Calu3 (cell line): ENCODE results near the gene CAPSL. TPM values are rescaled to one million over a fixed set of nuclear protein-coding genes. Genes with fewer than 3 reads are reported as not detected.

ENCODE experiments used
- BruUV-seq: library from RNA; stranded (reverse); fragments of 400-500 nt; replicated peaks from 2 replicates; lab custom pipeline; 2021; lab: Mats Ljungman, UMichigan
- CTCF ChIA-PET: fragments of 300-600 bp; sonication (Branson Sonifier 250); formaldehyde crosslinking; loops from one replicate; lab custom pipeline; 2022; ENCODE audit warnings: antibody characterized with exemption; lab: Charles Lee
- DNase-seq: peaks from one replicate; pipeline ENCODE4 v3.0.0; 2022
- H3K27ac Mint-ChIP-seq: one replicate; pipeline ENCODE4 v1.8.0; 2022; ENCODE audit warnings: mixed read lengths; ENCODE audit not compliant: unreplicated experiment
- H3K27me3 Mint-ChIP-seq: one replicate; pipeline ENCODE4 v1.8.0; 2022; ENCODE audit warnings: mixed read lengths; ENCODE audit not compliant: unreplicated experiment
- H3K36me3 Mint-ChIP-seq: one replicate; pipeline ENCODE4 v1.8.0; 2022; ENCODE audit warnings: mild to moderate bottlenecking, moderate library complexity, mixed read lengths; ENCODE audit not compliant: insufficient read depth, unreplicated experiment
- H3K4me1 Mint-ChIP-seq: one replicate; pipeline ENCODE4 v1.8.0; 2022; ENCODE audit warnings: mild to moderate bottlenecking, low read depth, mixed read lengths; ENCODE audit not compliant: unreplicated experiment
- H3K4me3 Mint-ChIP-seq: one replicate; pipeline ENCODE4 v1.8.0; 2022; ENCODE audit warnings: mild to moderate bottlenecking, low read depth, moderate library complexity, mixed read lengths; ENCODE audit not compliant: unreplicated experiment
- H3K9me3 Mint-ChIP-seq: one replicate; pipeline ENCODE4 v1.8.0; 2022; ENCODE audit warnings: low read depth, mixed read lengths; ENCODE audit not compliant: unreplicated experiment
- intact Hi-C: fragments of 100-400 bp; cut with micrococcal nuclease; formaldehyde crosslinking; loops from one replicate; pipeline ENCODE4 v1.10.0; 2022; ENCODE audit not compliant: unreplicated experiment
- total RNA-seq: library from RNA; stranded (reverse); gene quantifications from 2 replicates; pipeline ENCODE4 v1.2.3, GENCODE V29; 2022
- TF ChIP-seq, protein P1 (sequence below): fragments of 200-600 bp; IDR thresholded peaks from one replicate; pipeline ENCODE4 v1.8.0; 2022; ENCODE audit warnings: antibody characterized with exemption; ENCODE audit not compliant: unreplicated experiment

Gene CAPSL
- total RNA-seq, 1 experiment from 2014 or later = not detected

DNA sequence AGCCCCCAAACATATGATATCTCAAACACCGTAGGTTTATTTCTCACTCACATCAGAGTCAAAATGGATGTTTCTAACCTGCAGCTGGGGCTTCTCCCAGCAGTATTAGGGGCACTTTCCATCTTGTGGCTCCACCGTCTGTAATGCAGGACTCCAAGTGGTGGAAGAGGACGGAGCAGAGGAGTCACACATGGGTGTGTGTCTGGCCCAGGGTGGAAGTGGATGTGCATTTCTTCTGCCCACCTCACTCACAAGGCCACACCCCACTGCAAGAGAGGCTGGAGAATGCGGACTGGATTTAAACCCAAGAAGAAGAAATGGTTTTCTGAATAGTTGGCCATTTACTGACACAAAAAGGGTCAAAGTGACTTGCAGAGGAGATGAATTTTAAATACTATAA, 67.8 kb downstream of the CAPSL start:
- BruUV-seq = no TSS peak
- intact Hi-C loops = no loop called here
- H3K4me3 Mint-ChIP-seq = no peak overlapping the region
- TF ChIP-seq, protein P1, sequence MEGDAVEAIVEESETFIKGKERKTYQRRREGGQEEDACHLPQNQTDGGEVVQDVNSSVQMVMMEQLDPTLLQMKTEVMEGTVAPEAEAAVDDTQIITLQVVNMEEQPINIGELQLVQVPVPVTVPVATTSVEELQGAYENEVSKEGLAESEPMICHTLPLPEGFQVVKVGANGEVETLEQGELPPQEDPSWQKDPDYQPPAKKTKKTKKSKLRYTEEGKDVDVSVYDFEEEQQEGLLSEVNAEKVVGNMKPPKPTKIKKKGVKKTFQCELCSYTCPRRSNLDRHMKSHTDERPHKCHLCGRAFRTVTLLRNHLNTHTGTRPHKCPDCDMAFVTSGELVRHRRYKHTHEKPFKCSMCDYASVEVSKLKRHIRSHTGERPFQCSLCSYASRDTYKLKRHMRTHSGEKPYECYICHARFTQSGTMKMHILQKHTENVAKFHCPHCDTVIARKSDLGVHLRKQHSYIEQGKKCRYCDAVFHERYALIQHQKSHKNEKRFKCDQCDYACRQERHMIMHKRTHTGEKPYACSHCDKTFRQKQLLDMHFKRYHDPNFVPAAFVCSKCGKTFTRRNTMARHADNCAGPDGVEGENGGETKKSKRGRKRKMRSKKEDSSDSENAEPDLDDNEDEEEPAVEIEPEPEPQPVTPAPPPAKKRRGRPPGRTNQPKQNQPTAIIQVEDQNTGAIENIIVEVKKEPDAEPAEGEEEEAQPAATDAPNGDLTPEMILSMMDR = no peak
- CTCF ChIA-PET = no interaction called here
- H3K36me3 Mint-ChIP-seq = no peaks in the 10 kb centered on the region
- no peaks in the 10 kb centered on the region for H3K27me3 Mint-ChIP-seq
- no peak for DNase-seq
- no peak overlapping the region for H3K27ac Mint-ChIP-seq
- no peaks in the 10 kb centered on the region for H3K4me1 Mint-ChIP-seq
- peaks cover 6% of the 10 kb centered on the region for H3K9me3 Mint-ChIP-seq

DNA sequence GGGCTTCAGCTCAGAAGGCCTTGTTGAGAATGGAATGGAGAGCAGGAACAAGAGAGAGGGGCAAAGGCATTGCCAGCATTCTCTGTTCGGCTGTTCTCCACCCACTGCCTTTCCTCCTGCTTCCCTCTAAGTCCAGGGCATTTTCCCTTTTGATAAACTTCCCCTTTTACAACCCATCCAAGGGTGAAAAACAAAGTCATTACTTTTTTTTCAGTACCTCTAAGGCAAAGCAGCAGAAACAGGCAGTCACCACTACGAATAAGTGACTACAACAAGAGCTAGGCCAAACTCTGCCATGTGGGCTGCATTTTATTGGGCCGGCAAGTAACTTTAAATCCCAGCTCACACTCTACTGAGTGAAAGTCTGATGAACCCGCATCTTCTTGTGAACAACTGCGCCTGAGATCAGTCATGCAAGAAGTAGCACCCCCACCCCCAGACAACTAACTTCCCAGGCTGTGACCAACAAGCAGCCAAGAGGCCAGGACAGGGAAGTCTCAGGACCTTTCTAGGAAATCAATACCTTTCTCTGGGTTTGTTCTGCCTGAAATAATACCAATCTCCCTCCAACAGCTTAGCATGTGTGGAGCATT, 68.6 kb downstream of the CAPSL start:
- no TSS peak for BruUV-seq
- intact Hi-C loops = no loop called here
- Mint-ChIP-seq H3K4me1 (no peaks in the 10 kb centered on the region), H3K9me3 (peaks cover 6% of the 10 kb centered on the region), H3K27ac (no peak overlapping the region), H3K27me3 (no peaks in the 10 kb centered on the region), H3K4me3 (no peak overlapping the region), H3K36me3 (no peaks in the 10 kb centered on the region)
- CTCF ChIA-PET = no interaction called here
- TF ChIP-seq, protein P1 = no peak
- no peak for DNase-seq

DNA sequence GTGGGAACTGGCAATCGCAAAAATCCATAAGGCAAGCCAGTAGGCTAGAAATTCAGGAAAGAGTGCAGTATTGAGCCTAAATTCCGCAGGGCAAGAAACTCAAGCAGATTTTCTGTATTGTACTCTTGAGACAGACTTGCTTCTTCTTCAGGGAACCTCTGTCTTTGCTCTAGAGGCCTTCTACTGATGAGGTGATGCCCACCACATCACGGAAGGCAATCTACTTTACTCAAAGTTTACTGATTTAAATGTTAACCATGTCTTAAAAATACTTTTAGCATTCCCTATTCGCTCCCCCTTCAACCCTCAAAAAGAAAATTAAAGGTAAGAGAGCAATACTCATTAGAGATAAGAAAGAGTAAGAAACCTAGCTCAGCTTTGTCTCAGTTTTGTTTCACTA, 70.4 kb downstream of the CAPSL start:
- intact Hi-C loops = no loop called here
- CTCF ChIA-PET = no interaction called here
- Mint-ChIP-seq H3K9me3 (peaks cover 7% of the 10 kb centered on the region), H3K36me3 (no peaks in the 10 kb centered on the region), H3K27me3 (no peaks in the 10 kb centered on the region), H3K4me1 (no peaks in the 10 kb centered on the region), H3K27ac (no peak overlapping the region), H3K4me3 (no peak overlapping the region)
- no peak for DNase-seq
- BruUV-seq = no TSS peak
- TF ChIP-seq, protein P1 = no peak

DNA sequence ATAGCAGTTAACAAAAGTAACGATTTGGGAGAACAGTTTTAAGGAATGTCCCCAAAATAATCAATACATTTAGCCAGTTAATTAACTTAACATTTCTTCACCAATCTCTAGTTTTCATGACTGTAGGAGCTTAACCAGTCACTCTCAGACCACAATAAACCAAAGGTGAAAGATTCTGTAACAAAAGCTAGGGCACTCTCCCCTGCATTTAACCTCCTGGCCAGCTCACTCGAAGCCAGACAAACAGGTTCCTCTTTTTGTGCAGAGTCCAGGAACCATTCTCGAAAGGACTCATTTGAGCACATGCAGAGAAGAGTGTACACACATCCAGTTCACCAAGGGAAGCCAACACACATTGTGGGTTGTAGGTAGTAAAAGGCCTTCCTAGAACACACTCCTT, 75.3 kb downstream of the CAPSL start:
- TF ChIP-seq, protein P1 = no peak
- H3K4me1 Mint-ChIP-seq = no peaks in the 10 kb centered on the region
- H3K9me3 Mint-ChIP-seq = peaks cover 6% of the 10 kb centered on the region
- no TSS peak for BruUV-seq
- DNase-seq = no peak
- no peak overlapping the region for H3K27ac Mint-ChIP-seq
- no peaks in the 10 kb centered on the region for H3K36me3 Mint-ChIP-seq
- H3K27me3 Mint-ChIP-seq = no peaks in the 10 kb centered on the region
- CTCF ChIA-PET = interaction anchor here (0.6 kb wide), 1 partner anchor 168 kb away, joined by 4 read pairs; no protein-coding TSS in a partner anchor
- intact Hi-C loops = no loop called here
- no peak overlapping the region for H3K4me3 Mint-ChIP-seq
